Bone marrow (tissue), 2 donors: ENCODE results near the gene ANKRD11.
"Not testable (repeated sequence)": the region's sequence is repeated elsewhere in the genome, so short reads cannot be mapped to it uniquely, and the experiment has no call there.

ENCODE experiments used
- DNase-seq, 2 donors: peaks; one replicate each; lab custom pipeline; 2025; lab: John Stamatoyannopoulos, UW

Gene ANKRD11

GRCh38 chr16:89328412-89329400, 161.7 kb downstream of the ANKRD11 start:
- not testable (repeated sequence) for DNase-seq

GRCh38 chr16:89326721-89327120, 163.6 kb downstream of the ANKRD11 start:
- DNase-seq: no peak

- peak; percentile 8 to 79 for DNase-seq
Observed at GRCh38 chr16:89325861-89326471, 164.4 kb downstream of the ANKRD11 start.

- DNase-seq: no peak
Observed at GRCh38 chr16:89324056-89325010, 166.0 kb downstream of the ANKRD11 start.

GRCh38 chr16:89323120-89323960, 167.0 kb downstream of the ANKRD11 start:
- DNase-seq: no peak

- no peak for DNase-seq
Observed at GRCh38 chr16:89322321-89323119, 167.8 kb downstream of the ANKRD11 start.

- no peak for DNase-seq
Observed at GRCh38 chr16:89320782-89321501, 169.4 kb downstream of the ANKRD11 start.

- DNase-seq: peak; percentile 31 to 62
Observed at GRCh38 chr16:89319886-89320781, 170.2 kb downstream of the ANKRD11 start.

GRCh38 chr16:89319631-89319885, 170.8 kb downstream of the ANKRD11 start:
- DNase-seq: no peak

- DNase-seq: no peak
Observed at GRCh38 chr16:89318871-89319630, 171.3 kb downstream of the ANKRD11 start.

GRCh38 chr16:89318430-89318758, 172.0 kb downstream of the ANKRD11 start:
- no peak for DNase-seq

- DNase-seq: no peak
Observed at GRCh38 chr16:89317729-89318429, 172.5 kb downstream of the ANKRD11 start.

GRCh38 chr16:89317101-89317671, 173.2 kb downstream of the ANKRD11 start:
- no peak for DNase-seq

- no peak for DNase-seq
Observed at GRCh38 chr16:89316701-89317100, 173.7 kb downstream of the ANKRD11 start.

- peak in 1 of 2 donors; percentile 99 for DNase-seq
Observed at GRCh38 chr16:89315791-89316581, 174.4 kb downstream of the ANKRD11 start.

- DNase-seq: no peak
Observed at GRCh38 chr16:89315271-89315670, 175.1 kb downstream of the ANKRD11 start.
